Stimulated activated memory B cell treated with anti-CD40 and anti-IgM and Interleukin-4, amounts not matched to agents 10 μg/mL and 1 μg/mL and 100 μg/mL, for 72 hours (primary cell): ENCODE results near the gene BEST3.

Experiments used
- ATAC-seq: fragments of 150-1000 bp; cut with Tn5 transposase; 2 replicates; pipeline ENCODE4 v1.10.0; 2021
- H3K27ac Mint-ChIP-seq: one replicate; pipeline ENCODE4 v1.8.0; 2022; ENCODE audit warnings: mild to moderate bottlenecking, mixed read lengths
- H3K27me3 Mint-ChIP-seq: one replicate; pipeline ENCODE4 v1.8.0; 2022; ENCODE audit warnings: mixed read lengths
- H3K36me3 Mint-ChIP-seq: one replicate; pipeline ENCODE4 v1.8.0; 2022; ENCODE audit warnings: mixed read lengths
- H3K4me1 Mint-ChIP-seq: one replicate; pipeline ENCODE4 v1.8.0; 2022; ENCODE audit warnings: mixed read lengths
- H3K4me3 Mint-ChIP-seq: one replicate; pipeline ENCODE4 v1.8.0; 2022; ENCODE audit warnings: mild to moderate bottlenecking, moderate library complexity, mixed read lengths
- H3K9me3 Mint-ChIP-seq: one replicate; pipeline ENCODE4 v1.8.0; 2022; ENCODE audit warnings: mixed read lengths

Gene BEST3

DNA sequence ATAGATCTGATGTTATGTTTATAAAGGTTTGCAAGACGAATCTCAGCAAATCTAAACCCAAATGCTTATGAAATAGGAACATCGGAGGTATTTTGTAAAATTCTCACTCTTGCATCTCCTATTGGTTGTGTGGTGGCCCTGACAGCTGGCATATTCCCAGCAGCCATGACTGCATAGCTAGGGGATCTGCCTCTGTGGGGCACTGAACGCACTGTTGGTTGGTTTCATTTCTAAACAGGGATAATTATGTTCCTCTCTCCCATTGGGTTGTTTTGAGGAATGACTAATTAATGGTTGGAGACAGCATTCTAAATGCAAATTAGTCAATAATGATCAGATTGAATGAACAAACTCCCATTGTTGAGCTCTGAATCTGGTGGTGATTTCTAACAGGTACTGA, 2.7 kb upstream of the BEST3 start:
- ATAC-seq: no peak
- Mint-ChIP-seq H3K27me3 (peaks cover 14% of the 10 kb centered on the region), H3K4me1 (no peaks in the 10 kb centered on the region)

DNA sequence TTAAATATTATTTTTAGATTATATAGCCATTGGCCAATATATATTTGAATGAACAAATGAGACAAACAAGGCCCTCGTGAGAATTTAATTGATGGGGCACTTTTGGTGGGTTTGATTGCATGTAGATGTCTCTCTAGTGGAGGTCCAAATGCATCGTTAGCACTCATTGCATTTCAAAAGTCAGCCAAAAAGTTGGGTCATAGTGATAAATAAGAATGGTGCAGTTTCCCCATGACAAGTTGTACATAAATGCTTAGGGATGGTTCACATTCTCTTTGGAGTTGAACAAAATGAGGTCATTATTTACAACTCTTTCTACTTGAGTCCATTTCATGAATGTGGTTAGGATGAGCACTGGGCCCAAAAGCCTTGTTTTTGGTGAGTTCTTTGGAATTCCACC, 1.0 kb downstream of the BEST3 start:
- no peak overlapping the region for H3K4me3 Mint-ChIP-seq
- ATAC-seq: no peak
- H3K9me3 Mint-ChIP-seq: no peaks in the 10 kb centered on the region
- peaks cover 8% of the 10 kb centered on the region for H3K27me3 Mint-ChIP-seq
- no peaks in the 10 kb centered on the region for H3K36me3 Mint-ChIP-seq
- H3K4me1 Mint-ChIP-seq: no peaks in the 10 kb centered on the region
- no peak overlapping the region for H3K27ac Mint-ChIP-seq

More for the DNA sequence above, 2.7 kb upstream of the BEST3 start:
- Mint-ChIP-seq H3K4me3 (no peak overlapping the region), H3K36me3 (no peaks in the 10 kb centered on the region), H3K9me3 (no peaks in the 10 kb centered on the region), H3K27ac (no peak overlapping the region)

DNA sequence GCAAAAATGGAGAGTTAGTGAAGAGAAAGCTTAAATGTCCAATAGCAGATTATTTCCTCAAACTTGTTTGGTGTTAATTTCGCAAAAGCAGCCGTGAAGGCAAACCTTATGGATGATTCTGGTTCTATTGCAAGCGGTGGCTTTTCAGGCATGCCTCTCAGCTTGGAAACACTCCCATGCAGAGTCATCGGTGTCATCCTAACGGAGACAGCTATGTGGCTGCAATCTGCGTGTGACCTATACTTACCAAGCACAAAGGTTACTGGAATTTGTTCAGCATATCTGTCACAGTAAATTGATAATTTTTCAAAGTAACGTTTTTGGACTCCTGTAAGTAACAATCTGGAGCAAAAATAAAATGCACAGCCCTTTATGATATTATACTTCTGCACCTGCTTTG, 5.0 kb downstream of the BEST3 start:
- Mint-ChIP-seq H3K4me3 (no peak overlapping the region), H3K9me3 (peaks cover 3% of the 10 kb centered on the region), H3K4me1 (peaks cover 3% of the 10 kb centered on the region), H3K27ac (no peak overlapping the region), H3K27me3 (peaks cover 17% of the 10 kb centered on the region), H3K36me3 (no peaks in the 10 kb centered on the region)
- no peak for ATAC-seq

DNA sequence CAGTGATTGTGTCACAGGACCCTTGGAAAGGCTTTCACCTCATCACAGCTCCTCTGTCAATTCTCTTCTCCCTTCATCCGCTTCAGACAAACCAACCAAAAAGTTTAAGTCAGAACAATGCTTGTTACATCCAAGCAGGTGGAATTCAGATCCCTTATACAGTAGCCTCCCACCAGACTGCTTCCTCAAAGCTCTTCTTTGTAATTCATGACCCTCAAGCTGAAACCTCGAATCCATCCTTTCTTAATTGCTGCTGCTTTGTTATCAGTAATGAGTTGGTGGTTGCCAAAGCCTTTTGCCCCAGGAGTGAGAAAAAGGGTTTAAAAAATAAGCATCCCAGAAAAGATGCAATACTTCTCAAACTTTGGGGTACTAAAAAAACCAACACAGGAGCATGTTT, 9.5 kb downstream of the BEST3 start:
- Mint-ChIP-seq H3K9me3 (peaks cover 3% of the 10 kb centered on the region), H3K4me3 (no peak overlapping the region), H3K27ac (no peak overlapping the region), H3K4me1 (peaks cover 5% of the 10 kb centered on the region), H3K27me3 (peaks cover 20% of the 10 kb centered on the region), H3K36me3 (no peaks in the 10 kb centered on the region)
- no peak for ATAC-seq

DNA sequence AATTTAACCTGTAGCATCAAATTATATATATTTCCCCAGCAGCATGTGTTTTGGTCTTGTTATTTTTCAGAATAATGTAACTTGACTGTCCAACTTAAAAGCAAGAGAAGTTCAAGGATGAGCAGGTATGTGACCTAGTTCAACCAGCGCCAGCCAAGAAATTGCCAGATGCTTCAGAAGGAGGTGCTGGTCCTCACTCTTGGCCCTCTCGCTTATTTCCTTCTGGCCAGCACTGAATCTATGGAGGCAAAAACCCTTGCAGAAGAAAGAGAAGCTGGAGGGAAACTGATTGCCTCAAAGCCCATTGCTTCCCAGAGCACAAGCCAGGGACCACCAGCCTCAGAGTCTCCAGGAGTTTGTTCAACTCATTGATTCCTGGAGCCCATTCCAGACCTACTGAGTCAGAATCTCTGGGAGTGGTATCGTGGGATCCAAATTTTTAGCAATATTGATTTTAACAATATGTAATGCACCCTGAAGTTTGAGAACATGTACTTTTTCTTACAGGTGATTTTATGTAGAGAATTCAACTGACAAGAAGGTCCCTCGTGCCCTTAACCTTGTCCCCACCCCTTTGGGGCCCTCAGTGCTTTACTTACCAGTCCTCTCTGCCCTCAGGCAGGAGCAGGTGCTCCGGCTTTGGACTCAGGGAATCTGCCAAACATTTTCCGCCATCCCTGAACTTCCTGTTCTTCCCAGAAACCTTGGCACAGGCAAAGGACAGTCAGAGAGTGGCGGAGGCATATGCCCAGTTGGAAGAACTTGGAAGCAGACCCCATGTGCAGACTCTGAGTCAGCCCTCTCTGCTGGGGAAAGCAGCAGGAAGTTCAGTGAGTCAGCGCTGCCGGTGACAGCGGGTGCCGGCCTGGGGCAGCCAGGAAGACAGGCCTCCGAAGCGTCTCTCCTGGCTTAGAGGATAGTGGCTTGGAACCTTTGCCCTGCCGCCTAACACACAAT, 10.4 kb downstream of the BEST3 start:
- H3K27me3 Mint-ChIP-seq: peaks cover 28% of the 10 kb centered on the region
- no peaks in the 10 kb centered on the region for H3K36me3 Mint-ChIP-seq
- no peak overlapping the region for H3K27ac Mint-ChIP-seq
- H3K9me3 Mint-ChIP-seq: peaks cover 3% of the 10 kb centered on the region
- H3K4me1 Mint-ChIP-seq: peaks cover 5% of the 10 kb centered on the region
- H3K4me3 Mint-ChIP-seq: no peak overlapping the region
- peak; percentile 42 for ATAC-seq

DNA sequence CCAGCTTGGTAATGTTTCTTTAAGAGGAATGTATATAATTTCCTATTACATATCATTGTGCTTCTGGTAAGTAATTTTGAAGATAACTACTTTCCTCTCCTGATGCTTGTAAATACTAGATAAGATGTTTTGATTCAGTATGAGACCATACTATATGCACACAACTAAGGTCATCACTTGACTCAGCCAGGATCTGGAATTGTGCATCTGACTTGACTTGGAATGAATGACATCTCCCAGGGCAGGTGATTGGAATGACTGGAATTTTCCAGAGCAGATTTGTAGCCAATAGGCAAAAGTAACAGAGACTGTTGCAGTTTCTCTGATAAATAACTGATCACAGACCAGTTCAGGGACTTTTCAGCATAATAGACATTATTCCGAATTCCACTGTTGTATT, 11.1 kb downstream of the BEST3 start:
- H3K36me3 Mint-ChIP-seq: no peaks in the 10 kb centered on the region
- no peak for ATAC-seq
- H3K27me3 Mint-ChIP-seq: peaks cover 32% of the 10 kb centered on the region
- H3K4me3 Mint-ChIP-seq: no peak overlapping the region
- H3K9me3 Mint-ChIP-seq: peaks cover 3% of the 10 kb centered on the region
- peaks cover 5% of the 10 kb centered on the region for H3K4me1 Mint-ChIP-seq
- H3K27ac Mint-ChIP-seq: no peak overlapping the region

DNA sequence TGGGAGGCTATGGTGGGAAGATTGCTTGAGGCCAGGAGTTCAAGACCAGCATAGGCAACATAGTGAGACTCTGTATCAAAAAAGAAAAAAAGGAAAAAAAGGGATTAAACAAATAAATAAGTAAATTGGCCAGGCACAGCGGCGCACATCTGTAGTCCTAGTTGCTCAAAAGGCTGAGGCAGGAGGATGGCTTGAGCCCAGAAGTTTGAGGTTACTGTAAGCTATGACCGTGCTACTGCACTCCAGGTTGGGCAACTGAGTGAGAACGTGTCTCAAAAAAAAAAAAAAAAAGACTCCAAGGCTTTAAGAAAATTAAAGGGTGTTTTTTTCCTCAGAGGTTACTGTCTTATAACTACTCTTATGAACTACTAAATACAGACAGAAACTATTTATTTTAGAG, 11.7 kb downstream of the BEST3 start:
- H3K27ac Mint-ChIP-seq: no peak overlapping the region
- H3K9me3 Mint-ChIP-seq: peaks cover 3% of the 10 kb centered on the region
- H3K4me3 Mint-ChIP-seq: no peak overlapping the region
- H3K4me1 Mint-ChIP-seq: peaks cover 5% of the 10 kb centered on the region
- peaks cover 32% of the 10 kb centered on the region for H3K27me3 Mint-ChIP-seq
- H3K36me3 Mint-ChIP-seq: no peaks in the 10 kb centered on the region
- no peak for ATAC-seq

DNA sequence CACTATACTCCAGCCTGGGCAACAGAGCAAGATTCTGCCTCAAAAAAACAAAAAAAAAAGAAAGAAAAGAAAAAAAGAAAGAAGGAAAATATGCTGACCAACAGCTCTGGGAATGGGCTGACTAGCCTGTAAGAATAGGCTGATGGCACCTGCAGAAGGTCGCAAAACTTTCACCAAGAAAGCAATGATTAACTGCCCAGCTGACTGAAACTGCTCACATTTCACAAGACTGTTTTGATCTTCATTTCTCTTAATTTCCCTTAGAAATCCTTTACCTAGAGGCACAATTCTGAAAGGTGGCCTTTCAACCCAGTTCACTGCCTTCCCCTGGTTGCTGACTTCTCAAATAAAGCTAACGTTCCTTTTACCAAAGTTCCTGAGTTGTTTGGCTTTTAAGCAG, 12.4 kb downstream of the BEST3 start:
- H3K36me3 Mint-ChIP-seq: no peaks in the 10 kb centered on the region
- no peak overlapping the region for H3K27ac Mint-ChIP-seq
- peaks cover 26% of the 10 kb centered on the region for H3K27me3 Mint-ChIP-seq
- H3K4me3 Mint-ChIP-seq: no peak overlapping the region
- no peak for ATAC-seq
- peaks cover 5% of the 10 kb centered on the region for H3K4me1 Mint-ChIP-seq
- H3K9me3 Mint-ChIP-seq: peaks cover under 1% of the 10 kb centered on the region

DNA sequence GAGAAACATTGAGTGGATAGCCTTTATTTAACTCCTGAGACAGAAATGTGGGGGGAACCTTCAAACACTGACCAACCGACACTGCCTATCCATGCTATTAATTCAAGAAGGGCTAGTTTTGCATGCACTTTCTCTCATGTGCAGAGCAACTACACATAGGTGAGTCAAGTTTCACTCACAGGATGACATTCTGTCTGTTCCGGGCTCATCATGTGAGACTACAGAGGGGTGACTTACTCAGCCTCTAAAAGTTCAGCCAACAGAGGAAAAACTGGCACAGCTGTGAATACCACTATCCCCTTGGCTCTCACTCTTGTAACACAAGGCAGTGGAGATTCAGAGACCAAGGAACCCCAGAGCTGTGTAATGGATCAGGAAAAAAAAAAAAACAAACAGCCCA, 13.3 kb downstream of the BEST3 start:
- Mint-ChIP-seq H3K27ac (no peak overlapping the region), H3K4me1 (peaks cover 5% of the 10 kb centered on the region), H3K4me3 (no peak overlapping the region), H3K9me3 (no peaks in the 10 kb centered on the region), H3K36me3 (no peaks in the 10 kb centered on the region), H3K27me3 (peaks cover 23% of the 10 kb centered on the region)
- peak; percentile 9 for ATAC-seq

DNA sequence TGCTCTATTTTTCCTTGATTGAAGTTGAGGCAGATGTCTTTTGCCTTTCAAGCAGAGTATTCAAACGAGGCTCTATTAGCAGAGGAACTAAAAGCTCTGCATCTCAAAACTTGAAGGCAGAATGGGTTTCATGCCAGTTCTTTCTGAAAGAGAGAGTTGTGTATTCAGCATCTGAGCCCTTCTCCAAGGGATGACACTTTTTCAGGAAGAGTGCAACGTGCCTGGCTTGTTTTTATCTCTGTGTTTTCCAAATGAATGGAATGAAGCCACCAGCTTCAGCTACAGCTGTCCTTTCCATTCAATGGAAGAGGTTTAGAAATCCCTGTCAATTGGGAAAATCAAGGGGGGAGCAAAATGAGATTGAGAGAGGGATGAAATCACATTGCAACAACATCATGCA, 14.6 kb downstream of the BEST3 start:
- peaks cover 5% of the 10 kb centered on the region for H3K4me1 Mint-ChIP-seq
- H3K9me3 Mint-ChIP-seq: no peaks in the 10 kb centered on the region
- peaks cover 24% of the 10 kb centered on the region for H3K27me3 Mint-ChIP-seq
- ATAC-seq: no peak
- no peaks in the 10 kb centered on the region for H3K36me3 Mint-ChIP-seq
- no peak overlapping the region for H3K4me3 Mint-ChIP-seq
- H3K27ac Mint-ChIP-seq: no peak overlapping the region

DNA sequence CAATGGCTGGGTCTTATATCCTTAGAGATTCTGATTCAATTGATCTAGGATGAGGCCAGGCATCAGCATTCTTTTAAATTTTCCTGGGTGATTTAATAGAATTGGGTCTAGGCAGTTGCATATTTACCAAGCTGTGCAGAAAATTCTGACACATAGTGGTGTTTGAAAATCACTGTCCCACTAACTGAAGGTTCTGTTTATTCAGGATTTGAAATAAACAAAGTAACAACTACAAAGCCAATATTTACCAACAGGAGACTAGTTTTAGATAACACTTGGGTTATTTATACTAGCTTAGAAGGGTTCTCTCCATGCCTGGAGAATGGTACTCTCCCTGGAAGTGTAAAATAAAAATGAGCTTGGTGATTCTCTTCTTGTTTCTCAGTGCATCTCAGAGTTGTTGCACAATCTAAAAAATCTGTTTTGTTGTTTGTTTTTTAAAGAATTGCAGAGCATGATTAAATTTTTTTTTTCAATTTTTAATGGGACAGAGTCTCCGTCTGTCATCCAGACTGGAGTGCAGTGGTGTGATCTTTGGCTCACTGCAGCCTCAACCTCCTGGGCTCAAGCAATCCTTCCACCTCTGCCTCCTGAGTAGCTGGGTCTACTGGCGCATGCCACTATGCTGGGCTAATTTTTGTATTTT, 16.9 kb downstream of the BEST3 start:
- Mint-ChIP-seq H3K27me3 (peaks cover 37% of the 10 kb centered on the region), H3K27ac (no peak overlapping the region), H3K36me3 (no peaks in the 10 kb centered on the region), H3K4me1 (no peaks in the 10 kb centered on the region), H3K9me3 (no peaks in the 10 kb centered on the region), H3K4me3 (no peak overlapping the region)
- no peak for ATAC-seq

DNA sequence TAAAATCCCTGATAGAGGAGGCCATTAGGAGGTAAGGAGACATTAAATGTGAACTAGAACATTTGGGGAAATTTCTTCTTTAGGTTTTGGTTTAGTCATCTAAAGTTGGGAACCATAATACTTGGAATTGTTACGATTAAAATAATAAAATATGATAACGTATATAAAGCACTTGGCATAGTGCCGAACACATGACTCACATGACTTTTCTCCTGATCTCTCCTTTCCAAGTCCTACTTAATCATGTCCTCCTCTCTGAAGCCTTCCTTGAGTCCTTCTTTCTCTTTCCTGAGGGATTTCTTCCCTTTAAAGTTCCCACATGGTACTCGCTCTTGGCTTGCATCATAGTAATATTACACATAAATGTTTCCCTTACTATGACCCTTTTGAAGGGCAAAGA, 20.0 kb downstream of the BEST3 start:
- Mint-ChIP-seq H3K36me3 (no peaks in the 10 kb centered on the region), H3K4me3 (no peak overlapping the region), H3K4me1 (no peaks in the 10 kb centered on the region), H3K27ac (no peak overlapping the region), H3K27me3 (peaks cover 22% of the 10 kb centered on the region), H3K9me3 (no peaks in the 10 kb centered on the region)
- no peak for ATAC-seq

DNA sequence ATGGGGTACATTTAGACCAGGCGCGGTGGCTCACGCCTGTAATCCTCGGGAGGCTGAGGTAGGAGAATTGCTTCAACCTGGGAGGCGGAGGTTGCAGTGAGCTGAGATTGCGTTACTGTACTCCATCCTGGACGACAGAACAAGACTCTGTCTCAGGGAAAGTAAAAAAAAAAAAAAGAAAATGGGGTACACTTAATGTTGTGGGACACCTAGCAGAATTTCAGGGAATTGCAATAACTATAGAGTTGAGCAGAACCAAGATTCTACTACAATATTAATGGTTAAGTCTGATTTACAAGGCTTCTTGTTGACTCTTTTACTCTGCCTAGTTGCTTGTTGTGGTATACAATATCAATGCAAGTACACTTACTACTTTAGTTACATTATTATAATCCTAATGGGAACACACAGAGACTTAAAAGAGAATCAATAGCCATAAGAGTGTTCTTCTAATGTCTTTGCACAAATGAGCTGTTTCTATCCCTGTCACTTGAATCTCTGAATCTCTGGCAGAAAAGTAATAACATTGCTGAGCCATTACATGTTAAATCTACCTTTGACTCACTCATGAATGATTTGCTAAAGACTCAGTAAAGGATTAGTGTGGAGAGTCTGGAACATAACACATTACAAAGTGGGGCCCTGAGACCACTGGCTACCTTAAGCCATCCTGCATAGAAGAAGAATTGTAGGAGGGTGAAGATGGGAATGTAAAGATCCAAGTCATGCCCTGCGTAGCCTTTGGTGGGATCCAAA, 22.7 kb downstream of the BEST3 start:
- H3K36me3 Mint-ChIP-seq: no peaks in the 10 kb centered on the region
- no peak overlapping the region for H3K4me3 Mint-ChIP-seq
- H3K27ac Mint-ChIP-seq: no peak overlapping the region
- H3K27me3 Mint-ChIP-seq: peaks cover 15% of the 10 kb centered on the region
- no peaks in the 10 kb centered on the region for H3K9me3 Mint-ChIP-seq
- no peak for ATAC-seq
- H3K4me1 Mint-ChIP-seq: no peaks in the 10 kb centered on the region

DNA sequence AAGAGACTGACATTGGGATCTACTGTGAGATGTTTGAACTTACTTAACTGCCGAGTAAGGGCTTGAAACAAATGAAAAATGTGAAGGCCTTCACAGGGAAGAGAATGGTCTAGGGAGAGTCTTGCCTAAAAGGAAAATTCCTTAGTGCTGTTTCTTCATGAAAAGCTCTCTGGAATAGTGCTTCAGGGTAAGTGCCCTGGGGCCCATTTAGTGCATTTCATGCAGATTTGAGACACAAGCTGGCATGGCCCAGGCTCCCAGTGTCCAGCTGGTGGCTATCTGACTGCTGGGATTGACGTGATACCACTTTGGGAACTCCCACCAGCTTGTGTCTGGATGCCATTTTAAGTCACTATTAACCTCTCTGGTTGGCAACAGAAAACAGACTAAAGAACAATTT, 26.9 kb downstream of the BEST3 start:
- Mint-ChIP-seq H3K4me3 (no peak overlapping the region), H3K9me3 (no peaks in the 10 kb centered on the region), H3K36me3 (no peaks in the 10 kb centered on the region), H3K27me3 (no peaks in the 10 kb centered on the region), H3K27ac (no peak overlapping the region), H3K4me1 (no peaks in the 10 kb centered on the region)
- ATAC-seq: no peak

DNA sequence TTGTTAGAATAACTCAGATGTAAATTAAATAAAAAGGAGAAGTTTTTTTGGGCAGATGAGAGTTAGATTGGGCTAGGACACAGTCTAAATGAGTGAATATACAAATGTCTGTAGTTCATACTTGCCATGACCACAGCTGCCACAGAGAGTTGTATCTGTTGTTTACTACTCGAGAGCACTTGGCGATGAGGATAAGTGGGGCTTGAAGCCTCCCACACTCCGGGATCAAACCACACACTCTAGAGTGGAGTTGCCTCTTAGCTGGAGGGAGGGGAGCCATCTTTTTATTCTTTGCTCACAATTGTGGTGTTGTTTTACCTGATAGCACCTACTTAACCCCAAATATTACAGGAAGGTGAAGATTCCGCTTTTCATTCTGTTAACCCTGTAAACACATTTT, 27.5 kb downstream of the BEST3 start:
- no peak overlapping the region for H3K4me3 Mint-ChIP-seq
- no peak overlapping the region for H3K27ac Mint-ChIP-seq
- no peaks in the 10 kb centered on the region for H3K4me1 Mint-ChIP-seq
- no peaks in the 10 kb centered on the region for H3K9me3 Mint-ChIP-seq
- H3K36me3 Mint-ChIP-seq: no peaks in the 10 kb centered on the region
- no peak for ATAC-seq
- no peaks in the 10 kb centered on the region for H3K27me3 Mint-ChIP-seq
